Right kidney (tissue), 9 donors: ENCODE measurements around the gene ZCCHC4.

Source experiments
- DNase-seq: peaks from one replicate; pipeline ENCODE4 v3.0.0-alpha.2; 2016
- long read RNA-seq, 8 donors: transcript quantifications; one replicate each; lab custom pipeline, GENCODE V29; 2026

ZCCHC4 gene, protein sequence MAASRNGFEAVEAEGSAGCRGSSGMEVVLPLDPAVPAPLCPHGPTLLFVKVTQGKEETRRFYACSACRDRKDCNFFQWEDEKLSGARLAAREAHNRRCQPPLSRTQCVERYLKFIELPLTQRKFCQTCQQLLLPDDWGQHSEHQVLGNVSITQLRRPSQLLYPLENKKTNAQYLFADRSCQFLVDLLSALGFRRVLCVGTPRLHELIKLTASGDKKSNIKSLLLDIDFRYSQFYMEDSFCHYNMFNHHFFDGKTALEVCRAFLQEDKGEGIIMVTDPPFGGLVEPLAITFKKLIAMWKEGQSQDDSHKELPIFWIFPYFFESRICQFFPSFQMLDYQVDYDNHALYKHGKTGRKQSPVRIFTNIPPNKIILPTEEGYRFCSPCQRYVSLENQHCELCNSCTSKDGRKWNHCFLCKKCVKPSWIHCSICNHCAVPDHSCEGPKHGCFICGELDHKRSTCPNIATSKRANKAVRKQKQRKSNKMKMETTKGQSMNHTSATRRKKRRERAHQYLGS
- long read RNA-seq, donor 1, transcript ZCCHC4-201 (13 exons, 2,785 nt) = major isoform, 6 of 6 reads
- long read RNA-seq, donor 1, partial matches to known transcripts = 0 of 6 reads
- long read RNA-seq, donor 1, other reads (novel, unspliced or antisense) = 0 of 6 reads
- long read RNA-seq, donor 2, partial matches to known transcripts = 0 of 1 reads
- long read RNA-seq, donor 2, other reads (novel, unspliced or antisense) = 0 of 1 reads
- long read RNA-seq, donor 3 = 0 reads
- long read RNA-seq, donor 4, partial matches to known transcripts = 6 of 8 reads
- long read RNA-seq, donor 4, other reads (novel, unspliced or antisense) = 0 of 8 reads
- long read RNA-seq, donor 5, partial matches to known transcripts = 0 of 4 reads
- long read RNA-seq, donor 5, other reads (novel, unspliced or antisense) = 0 of 4 reads
- long read RNA-seq, donor 6 = 0 reads
- long read RNA-seq, donor 7 = 0 reads
- long read RNA-seq, donor 8, partial matches to known transcripts = 0 of 4 reads
- long read RNA-seq, donor 8, other reads (novel, unspliced or antisense) = 0 of 4 reads

DNA sequence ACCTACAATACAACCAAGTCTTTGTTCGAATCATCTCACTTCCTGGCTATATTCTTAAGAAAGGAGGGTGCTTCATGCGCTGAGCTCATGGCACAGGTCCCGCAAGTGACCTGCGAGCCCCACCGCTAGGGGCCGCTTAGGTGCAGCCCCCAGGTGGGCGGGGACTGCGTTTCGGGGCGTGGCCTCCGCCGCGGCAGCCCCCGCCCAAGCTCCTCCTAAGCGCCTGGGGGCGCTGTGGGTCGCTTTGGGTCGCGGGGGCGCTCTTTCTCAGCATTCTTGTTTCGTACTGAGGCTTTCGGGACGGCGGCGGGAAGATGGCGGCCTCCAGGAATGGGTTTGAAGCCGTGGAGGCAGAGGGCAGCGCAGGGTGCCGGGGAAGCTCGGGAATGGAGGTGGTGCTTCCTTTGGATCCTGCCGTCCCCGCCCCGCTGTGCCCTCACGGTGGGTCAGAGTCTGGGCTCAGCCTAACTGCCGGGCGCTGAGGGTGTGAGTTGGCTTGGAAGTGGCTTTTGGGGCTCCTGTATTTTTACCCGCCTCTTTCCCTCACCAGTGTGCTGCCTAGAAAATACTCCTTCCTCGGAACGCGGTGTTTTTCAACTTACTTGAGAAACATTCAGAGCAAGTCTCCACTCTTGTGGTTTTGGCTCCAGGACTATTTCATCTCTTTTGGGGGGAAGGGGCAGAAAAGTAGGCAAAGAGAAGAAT, at the start of gene ZCCHC4:
TSS of gene ZCCHC4 (plus strand) at position 279 of the 705 bp plus-strand sequence. CDS start at position 315, 36 bp downstream.
- peak; percentile 90 for DNase-seq

- DNase-seq = no peak
Measured at GRCh38 chr4:25271866-25272265, 40.7 kb upstream of the ZCCHC4 start.

GRCh38 chr4:25280210-25280609, 32.4 kb upstream of the ZCCHC4 start:
- no peak for DNase-seq

DNA sequence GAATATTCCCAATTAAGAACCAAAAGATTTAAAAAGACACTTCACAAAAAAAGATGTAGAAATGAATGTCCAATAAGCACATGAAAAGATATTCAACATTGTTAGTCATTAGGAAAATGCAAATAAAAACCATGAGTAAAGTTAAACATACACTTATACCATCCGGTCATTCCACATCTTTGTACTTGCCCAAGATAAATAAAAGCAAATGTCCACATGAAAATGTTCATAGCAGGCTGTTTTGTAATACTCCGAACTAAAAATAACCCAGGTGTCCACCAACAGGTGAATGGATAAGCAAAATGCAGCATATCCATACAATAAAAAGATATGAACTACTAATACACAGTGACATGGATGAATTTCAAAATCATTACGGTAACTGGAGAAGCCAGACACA, 28.6 kb upstream of the ZCCHC4 start:
- no peak for DNase-seq

DNA sequence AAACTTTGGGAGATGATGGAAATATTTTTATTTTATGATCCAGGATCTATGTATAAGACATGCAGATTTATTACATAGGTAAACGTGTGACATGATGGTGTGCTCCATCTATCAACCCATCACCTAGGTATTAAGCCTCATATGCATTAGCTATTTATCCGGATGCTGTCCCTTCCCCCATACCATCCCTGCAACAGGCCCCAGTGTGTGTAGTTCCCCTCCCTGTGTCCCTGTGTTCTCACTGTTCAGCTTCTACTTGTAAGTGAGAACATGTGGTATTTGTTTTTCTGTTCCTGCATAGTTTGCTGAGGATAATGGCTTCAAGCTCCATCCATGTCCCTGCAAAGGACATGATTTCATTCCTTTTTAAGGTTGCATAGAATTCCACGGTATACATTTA, 28.1 kb upstream of the ZCCHC4 start:
- no peak for DNase-seq

- DNase-seq = no peak
Measured at GRCh38 chr4:25290490-25291067, 22.0 kb upstream of the ZCCHC4 start.

- DNase-seq = no peak
Measured at GRCh38 chr4:25291158-25291733, 21.3 kb upstream of the ZCCHC4 start.

- DNase-seq = no peak
Measured at GRCh38 chr4:25297528-25298242, 14.9 kb upstream of the ZCCHC4 start.

DNA sequence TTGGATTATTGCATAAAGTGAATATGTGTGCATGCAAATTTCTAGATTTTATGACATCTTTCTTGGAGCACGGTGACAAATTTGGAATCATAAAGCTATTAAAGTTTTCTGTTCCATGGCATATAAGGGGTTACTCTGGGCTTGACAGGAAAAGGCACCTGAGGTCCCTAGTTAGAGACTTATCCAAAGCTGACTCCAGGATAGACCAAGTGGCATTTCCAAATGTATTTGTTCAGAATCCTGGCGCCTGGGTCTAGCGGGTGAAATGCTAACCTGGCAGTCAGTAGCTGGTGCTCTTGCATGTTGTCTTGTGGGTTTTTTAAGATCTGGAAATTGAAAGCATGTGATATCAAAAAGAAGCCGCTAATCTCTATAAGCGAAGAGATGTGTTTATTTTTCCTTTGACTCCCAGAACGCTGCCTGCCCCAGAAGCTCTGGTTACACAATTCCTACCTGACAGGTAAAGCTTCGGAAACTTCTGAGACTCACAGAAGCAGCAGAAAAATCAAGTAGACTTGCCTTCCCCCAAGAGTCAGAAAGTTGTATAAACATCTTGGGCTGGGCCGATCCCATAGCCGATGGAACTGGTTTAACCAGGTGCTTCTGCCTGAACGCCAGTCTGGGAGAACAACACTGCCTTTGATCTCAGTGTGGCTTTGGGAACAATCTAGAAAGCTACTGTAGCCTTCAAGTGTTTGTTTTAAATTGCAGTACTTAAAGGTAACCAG, 12.9 kb upstream of the ZCCHC4 start:
- DNase-seq = no peak

DNA sequence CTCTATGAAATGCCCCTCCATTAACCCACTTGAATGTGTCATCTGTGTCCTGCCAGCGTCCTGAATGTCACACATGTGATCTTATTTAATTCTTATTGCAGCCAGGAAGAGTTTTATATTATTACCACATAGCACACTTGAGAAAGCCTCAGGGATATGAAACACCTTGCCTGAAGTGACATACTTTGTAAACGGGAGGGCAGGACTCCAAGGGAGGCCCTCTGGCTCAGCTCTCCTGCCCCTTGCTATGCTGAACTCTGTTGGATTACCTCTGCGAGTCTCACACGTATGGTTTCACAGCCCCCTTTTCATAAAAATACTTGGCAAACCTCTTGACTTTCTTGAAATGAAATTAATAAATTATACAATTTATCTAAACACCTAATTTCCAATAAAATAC, 11.1 kb upstream of the ZCCHC4 start:
- no peak for DNase-seq

DNA sequence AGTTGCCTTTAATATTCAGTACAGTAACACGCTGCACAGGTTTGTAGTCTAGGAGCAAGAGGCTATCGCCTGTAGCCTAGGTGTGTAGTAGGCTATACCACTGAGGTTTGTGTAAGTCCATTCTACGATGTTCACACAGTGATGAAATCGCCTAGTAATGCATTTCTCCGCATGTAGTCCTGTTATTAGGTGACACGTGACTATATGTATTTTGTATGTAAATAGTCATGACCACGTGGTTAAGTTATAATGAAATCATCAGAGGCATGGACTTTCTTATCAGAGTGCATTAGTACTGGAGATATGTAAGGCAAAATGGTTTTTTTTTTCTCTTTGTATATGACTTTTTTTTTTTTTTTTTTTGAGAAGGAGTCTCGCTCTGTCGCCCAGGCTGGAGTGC, 9.9 kb upstream of the ZCCHC4 start:
- no peak for DNase-seq

DNA sequence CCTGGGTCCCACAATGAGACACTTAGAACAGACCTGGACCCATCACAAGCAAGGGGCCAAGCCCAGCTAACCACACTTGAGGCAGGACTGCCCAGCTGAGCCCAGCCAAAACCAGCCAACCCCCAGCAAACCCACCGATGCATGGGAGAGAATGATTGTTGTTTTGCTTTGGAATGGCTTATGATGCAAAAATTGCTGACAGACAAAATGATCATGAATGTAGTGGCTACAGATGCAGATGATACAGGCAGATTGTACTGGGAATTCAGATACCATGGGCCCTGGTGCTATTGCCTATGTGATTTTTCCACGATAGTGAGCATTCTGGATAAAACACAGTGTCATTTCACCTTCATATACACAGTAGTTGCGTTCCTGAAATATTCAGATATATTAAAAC, 9.0 kb upstream of the ZCCHC4 start:
- no peak for DNase-seq

- no peak for DNase-seq
Measured at GRCh38 chr4:25306518-25307057, 6.0 kb upstream of the ZCCHC4 start.

GRCh38 chr4:25307596-25307995, 5.0 kb upstream of the ZCCHC4 start:
- no peak for DNase-seq

GRCh38 chr4:25308306-25308705, 4.3 kb upstream of the ZCCHC4 start:
- no peak for DNase-seq

DNA sequence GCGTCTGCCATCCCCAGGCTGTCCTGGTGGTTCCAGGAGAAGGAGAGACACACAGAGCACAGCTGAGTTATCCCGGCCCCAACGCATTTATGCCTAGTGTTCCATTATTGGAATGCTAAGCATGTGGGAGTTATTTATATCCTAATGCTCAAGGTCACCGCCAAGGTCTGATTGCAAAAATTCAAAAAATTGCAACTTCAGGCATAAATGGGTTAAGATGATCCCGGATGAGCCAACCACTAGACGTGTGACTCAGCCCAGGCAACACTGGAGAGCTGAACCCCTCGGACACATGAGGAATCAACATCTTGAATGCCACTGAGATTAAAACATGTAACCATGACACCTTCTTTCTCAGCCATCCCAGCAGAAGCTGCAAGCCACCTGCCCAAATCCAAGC, 3.8 kb upstream of the ZCCHC4 start:
- DNase-seq = no peak

DNA sequence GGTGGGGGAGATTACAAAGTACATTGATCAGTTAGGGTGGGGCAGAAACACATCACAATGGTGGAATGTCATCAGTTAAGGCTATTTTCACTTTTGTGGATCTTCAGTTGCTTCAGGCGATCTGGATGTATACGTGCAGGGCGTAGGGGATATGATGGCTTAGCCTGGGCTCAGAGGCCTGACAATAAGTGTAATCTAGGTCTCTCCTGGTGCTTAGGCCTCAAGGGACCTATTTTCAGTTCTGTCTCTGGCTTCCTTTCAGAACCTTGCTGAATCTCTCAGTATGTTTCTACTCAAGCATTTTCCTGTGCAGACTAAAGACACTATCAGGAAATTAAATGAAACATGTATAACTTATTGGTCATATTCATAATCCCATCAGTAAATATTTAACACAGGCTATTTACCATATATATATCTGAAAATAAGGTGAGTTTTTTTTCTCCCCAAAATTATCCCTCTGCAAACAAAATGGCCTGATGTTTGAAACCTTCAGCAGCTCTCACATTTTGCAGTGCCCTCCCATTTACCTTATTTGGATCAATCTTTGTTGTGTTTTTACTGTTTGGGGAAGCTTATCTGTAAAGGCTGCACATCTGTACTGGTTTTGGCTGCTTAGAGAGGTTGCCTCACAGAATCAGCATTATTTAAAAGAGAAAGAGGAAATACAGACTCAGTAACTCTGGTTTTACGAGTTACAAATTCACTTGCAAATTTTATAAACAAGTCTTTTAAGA, 2.3 kb upstream of the ZCCHC4 start:
- DNase-seq = no peak

DNA sequence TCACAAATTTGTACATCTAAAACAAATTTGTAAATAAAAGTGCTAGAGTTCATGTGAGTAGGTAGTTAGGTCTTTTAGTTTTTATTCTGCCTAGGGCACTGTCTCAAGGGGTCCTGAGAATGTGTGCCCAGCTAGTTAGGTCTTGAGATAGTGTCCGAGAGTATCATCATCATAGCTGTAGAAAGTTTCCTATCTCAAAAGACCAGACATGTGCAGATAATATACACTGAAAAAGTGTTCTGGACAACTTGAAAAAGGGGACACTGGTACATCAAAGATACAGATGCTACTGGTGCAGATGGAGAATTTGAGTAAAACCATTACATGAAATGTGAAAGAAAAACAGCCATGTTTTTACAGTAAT, 1.8 kb upstream of the ZCCHC4 start:
- DNase-seq = no peak

DNA sequence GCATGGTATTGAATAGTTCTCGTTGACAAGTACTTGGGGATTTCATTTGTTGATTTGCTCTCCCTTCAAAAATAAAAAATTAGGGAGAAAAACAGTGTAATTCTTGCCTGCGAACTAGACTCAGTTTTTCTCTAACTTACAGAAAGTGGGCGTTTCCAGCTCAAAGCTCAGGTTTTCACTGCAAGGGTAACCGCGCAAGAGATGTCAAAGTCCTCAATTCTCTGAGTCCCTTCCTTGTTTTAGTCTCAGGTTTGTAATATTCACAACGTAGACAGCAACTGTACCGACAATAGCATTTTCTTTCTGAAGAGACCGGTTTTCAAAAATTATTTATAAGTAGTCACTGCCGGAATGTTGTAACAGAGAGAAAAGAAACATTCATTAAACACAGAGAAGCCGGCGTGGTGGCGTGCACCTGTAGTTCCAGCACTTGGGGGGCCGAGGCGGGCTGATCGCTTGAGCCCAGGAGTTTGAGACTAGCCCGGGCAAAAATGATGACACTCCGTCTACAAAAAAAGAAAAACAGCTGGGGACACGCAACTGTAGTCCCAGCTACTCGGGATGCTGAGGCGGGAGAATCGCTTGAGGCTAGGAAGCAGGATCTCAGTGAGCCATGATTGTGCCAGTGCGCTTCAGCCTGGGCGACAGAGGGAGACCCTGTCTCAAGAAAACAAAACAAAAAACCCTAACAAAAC, 774 bp downstream of the ZCCHC4 start:
- peak; percentile 29 for DNase-seq
